Pancreas (tissue), 10 donors: ENCODE measurements around the gene MED15. TPM values are rescaled to one million over a fixed set of nuclear protein-coding genes. Genes with fewer than 3 reads are reported as not detected.

Experiments
- ATAC-seq, 4 donors: fragments of 200-7000 bp; cut with Tn5 transposase; one replicate each; pipeline versions ENCODE4 v1.8.0 to v1.9.1; 2020; ENCODE audit warnings: mild to moderate bottlenecking in 4 of 4, moderate library complexity in 4 of 4
- DNase-seq, 6 donors: peaks; one replicate each; pipeline ENCODE4 v3.0.0-alpha.2; 2020
- FAIRE-seq: peaks from 2 replicates; lab custom pipeline; 2012; peaks lifted over from hg19 to GRCh38; lab: Jason Lieb, UNC
- H3K27ac ChIP-seq, 4 donors: fragments of 200-600 bp; sonication (generic); 1 replicate in 3 of 4; 2 replicates in 1 of 4; pipeline versions ENCODE4 v1.5.0 to v1.8.0; 2020
- H3K27me3 ChIP-seq, 4 donors: fragments of 200-600 bp; one replicate each; pipeline ENCODE4 v1.8.0; 2021
- H3K36me3 ChIP-seq, 3 donors: fragments of 200-600 bp; sonication (generic) in 1 of 3; one replicate each; pipeline versions ENCODE4 v1.5.0 to v1.8.0; 2020 to 2021
- H3K4me1 ChIP-seq, 3 donors: fragments of 200-600 bp; one replicate each; pipeline ENCODE4 v1.8.0; 2021
- H3K4me3 ChIP-seq, 4 donors: fragments of 200-600 bp; sonication (generic) in 2 of 4; one replicate each; pipeline versions ENCODE4 v1.5.0 to v1.8.0; 2020 to 2021
- H3K9me3 ChIP-seq, 4 donors: fragments of 200-600 bp; one replicate each; pipeline ENCODE4 v1.8.0; 2021
- WGBS, 2 donors: extraction: QIAGEN DNeasy Blood & Tissue Kit; methylation state at CpG; one replicate each; pipeline ENCODE4 v1.1.7; 2013; 5-methylcytosine and 5-hydroxymethylcytosine counted together
- intact Hi-C, 3 donors: fragments of 100-400 bp; cut with DNase I; formaldehyde crosslinking; loops; one replicate each; pipeline versions ENCODE4 v1.11.1 to v1.14.2; 2022
- polyA plus RNA-seq, 2 donors: library from polyadenylated mRNA; stranded (reverse); fragments of 200-250 nt; gene quantifications; one replicate each; pipeline ENCODE4 v1.2.3, GENCODE V29; 2013
- total RNA-seq, 6 donors: library from RNA; stranded (reverse); fragmentation: NEBNext Ultra II Directional in 4 of 6; extraction: Animal tissue kit (Norgen Biotek cat#: 25700) in 4 of 6; gene quantifications; one replicate each; pipeline versions ENCODE4 v1.2.1 to v1.2.4, GENCODE V29; 2021 to 2023
- TF ChIP-seq, protein P1 (sequence below), 4 donors: fragments of 200-600 bp; sonication (generic) in 3 of 4; IDR thresholded peaks; one replicate each; pipeline versions ENCODE4 v1.5.0 to v1.8.0; 2021; ENCODE audit warnings: antibody characterized with exemption in 4 of 4
- donor health status: healthy with polysubstance abuse.
- donor health status: DM: no; HTN: no; CAD: no; lungs with moderate emphysema.
- donor health status: DM: no; HTN: no; CAD: no.
- donor health status: control.
- donor health status: control.
- donor health status: Bipolar disorder and iron deficiency.
- donor health status: DM: yes; HTN: yes; CAD: no.
- donor health status: DM: no; HTN: no; CAD: no.
- donor health status: DM: no; HTN: no; CAD: no.
- donor health status: DM: yes; HTN: yes; CAD: no.

The MED15 gene
- total and polyA plus RNA-seq, 8 donors, result 27.1 to 61.7 (median 37.0) TPM

DNA sequence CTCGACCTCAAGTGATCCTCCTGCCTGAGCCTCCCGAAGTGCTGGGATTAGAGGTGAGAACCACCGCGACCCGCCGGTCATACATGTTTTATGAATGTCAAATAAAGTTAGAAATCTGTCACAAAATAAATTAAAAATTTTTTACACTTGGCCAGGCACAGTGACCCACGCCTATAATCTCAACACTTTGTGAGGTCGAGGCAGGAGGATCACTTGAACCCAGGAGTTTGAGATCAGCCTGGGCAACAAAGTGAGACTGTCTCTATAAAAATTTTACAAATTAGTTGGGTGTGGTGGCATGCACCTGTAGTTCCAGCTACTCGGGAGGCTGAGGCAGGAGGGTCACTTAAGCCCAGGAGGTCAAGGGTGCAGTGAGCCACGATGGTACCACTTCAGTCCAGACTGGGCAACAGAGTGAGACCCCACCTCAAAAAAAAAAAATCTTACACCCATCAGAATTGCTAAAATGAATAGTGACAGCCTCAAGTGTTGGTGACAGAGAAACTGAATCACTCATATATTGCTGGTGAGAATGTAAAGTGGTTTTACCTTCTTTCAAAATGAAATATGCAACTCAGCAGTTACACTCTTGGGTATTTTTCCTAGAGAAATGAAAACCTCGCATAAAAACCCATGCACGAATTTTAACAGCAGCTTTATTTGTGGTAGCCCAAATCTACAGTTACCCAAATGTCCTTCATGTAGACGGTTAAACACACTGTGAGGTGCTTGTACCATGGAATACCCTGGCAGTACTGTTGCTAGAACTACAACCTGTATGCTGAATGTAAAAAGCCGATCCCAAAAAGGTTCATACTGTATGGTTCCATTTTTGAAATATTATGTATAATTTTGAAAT is 55.4 kb downstream of the MED15 start:
- ATAC-seq (no peak), DNase-seq (no peak), FAIRE-seq (no peak)
- 94 to 95% methylated on average over 14 of the region's 14 CpGs for WGBS, 2 donors
- no peaks in the 10 kb centered on the region for H3K27me3 ChIP-seq
- H3K27ac ChIP-seq, result no peak overlapping the region
- no peak overlapping the region for H3K4me3 ChIP-seq
- intact Hi-C loops, result no loop called here
- TF ChIP-seq, protein P1, sequence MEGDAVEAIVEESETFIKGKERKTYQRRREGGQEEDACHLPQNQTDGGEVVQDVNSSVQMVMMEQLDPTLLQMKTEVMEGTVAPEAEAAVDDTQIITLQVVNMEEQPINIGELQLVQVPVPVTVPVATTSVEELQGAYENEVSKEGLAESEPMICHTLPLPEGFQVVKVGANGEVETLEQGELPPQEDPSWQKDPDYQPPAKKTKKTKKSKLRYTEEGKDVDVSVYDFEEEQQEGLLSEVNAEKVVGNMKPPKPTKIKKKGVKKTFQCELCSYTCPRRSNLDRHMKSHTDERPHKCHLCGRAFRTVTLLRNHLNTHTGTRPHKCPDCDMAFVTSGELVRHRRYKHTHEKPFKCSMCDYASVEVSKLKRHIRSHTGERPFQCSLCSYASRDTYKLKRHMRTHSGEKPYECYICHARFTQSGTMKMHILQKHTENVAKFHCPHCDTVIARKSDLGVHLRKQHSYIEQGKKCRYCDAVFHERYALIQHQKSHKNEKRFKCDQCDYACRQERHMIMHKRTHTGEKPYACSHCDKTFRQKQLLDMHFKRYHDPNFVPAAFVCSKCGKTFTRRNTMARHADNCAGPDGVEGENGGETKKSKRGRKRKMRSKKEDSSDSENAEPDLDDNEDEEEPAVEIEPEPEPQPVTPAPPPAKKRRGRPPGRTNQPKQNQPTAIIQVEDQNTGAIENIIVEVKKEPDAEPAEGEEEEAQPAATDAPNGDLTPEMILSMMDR (IDR thresholded peaks at IDR 0.05), result no peak
- no peaks in the 10 kb centered on the region for H3K9me3 ChIP-seq
- H3K36me3 ChIP-seq, result peaks cover 0 to 16% (median 15%) of the 10 kb centered on the region in 3 donors
- peaks cover 7 to 13% (median 10%) of the 10 kb centered on the region in 3 donors for H3K4me1 ChIP-seq

DNA sequence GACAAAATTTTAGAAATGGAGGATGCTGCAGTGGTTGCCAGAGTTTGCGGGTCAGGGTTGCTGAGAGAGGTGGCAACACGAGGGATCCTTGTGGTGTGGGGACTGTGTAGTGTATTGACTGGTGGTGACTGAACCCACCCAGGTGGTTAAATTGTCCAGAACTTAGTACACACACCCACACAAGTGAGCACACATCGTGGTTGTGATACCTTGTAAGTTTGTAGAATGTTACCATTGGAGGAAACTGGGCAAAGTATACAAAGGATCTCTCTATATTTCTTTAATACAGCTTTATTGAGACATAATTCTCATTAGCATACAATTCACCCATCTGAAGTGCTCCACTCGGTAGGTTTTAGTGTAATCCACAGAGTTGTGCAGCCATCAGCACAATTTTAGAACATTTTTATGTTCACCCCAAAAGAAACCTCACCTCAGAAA is 56.1 kb downstream of the MED15 start:
- DNase-seq (no peak), FAIRE-seq (no peak)
- TF ChIP-seq, protein P1 (IDR thresholded peaks at IDR 0.05), result no peak

DNA sequence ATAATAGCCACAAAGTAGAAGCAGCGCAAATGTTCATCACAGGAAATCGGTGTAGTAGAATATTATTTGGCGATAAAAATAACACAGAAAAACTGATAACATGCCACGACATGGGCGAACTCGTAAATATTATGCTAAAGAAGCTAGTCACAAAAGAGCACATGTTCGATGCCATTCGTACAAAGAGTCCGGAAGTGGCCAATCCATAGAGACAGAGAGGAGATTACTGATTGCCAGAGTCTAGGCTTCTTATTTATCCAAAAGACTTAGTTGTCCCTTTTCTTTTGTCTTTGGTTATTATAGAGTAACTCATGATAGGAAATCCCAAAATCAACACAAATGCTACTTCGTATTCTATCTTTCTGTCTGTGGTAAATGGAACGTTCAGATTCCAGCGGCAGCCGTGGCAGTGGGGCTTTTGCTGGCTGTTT is 56.5 kb downstream of the MED15 start:
- intact Hi-C loops, result no loop called here
- 65 to 66% methylated on average over 13 of the region's 13 CpGs for WGBS, 2 donors
- Histone ChIP-seq H3K4me3 (no peak overlapping the region), H3K36me3 (peaks cover 0 to 27% (median 15%) of the 10 kb centered on the region in 3 donors), H3K9me3 (no peaks in the 10 kb centered on the region), H3K27me3 (no peaks in the 10 kb centered on the region), H3K27ac (no peak overlapping the region), H3K4me1 (peaks cover 7 to 13% (median 10%) of the 10 kb centered on the region in 3 donors)
- TF ChIP-seq, protein P1 (IDR thresholded peaks at IDR 0.05), result no peak
- FAIRE-seq, result no peak
- no peak for DNase-seq
- ATAC-seq, result no peak

More for the DNA sequence above, 56.1 kb downstream of the MED15 start:
- ATAC-seq, result no peak
- H3K27me3 ChIP-seq, result no peaks in the 10 kb centered on the region
- peaks cover 7 to 13% (median 10%) of the 10 kb centered on the region in 3 donors for H3K4me1 ChIP-seq
- WGBS, 2 donors, result 86 to 92% methylated on average over 4 of the region's 4 CpGs
- no peaks in the 10 kb centered on the region for H3K9me3 ChIP-seq
- no peak overlapping the region for H3K27ac ChIP-seq
- intact Hi-C loops, result no loop called here
- H3K36me3 ChIP-seq, result peaks cover 0 to 23% (median 15%) of the 10 kb centered on the region in 3 donors
- no peak overlapping the region for H3K4me3 ChIP-seq

DNA sequence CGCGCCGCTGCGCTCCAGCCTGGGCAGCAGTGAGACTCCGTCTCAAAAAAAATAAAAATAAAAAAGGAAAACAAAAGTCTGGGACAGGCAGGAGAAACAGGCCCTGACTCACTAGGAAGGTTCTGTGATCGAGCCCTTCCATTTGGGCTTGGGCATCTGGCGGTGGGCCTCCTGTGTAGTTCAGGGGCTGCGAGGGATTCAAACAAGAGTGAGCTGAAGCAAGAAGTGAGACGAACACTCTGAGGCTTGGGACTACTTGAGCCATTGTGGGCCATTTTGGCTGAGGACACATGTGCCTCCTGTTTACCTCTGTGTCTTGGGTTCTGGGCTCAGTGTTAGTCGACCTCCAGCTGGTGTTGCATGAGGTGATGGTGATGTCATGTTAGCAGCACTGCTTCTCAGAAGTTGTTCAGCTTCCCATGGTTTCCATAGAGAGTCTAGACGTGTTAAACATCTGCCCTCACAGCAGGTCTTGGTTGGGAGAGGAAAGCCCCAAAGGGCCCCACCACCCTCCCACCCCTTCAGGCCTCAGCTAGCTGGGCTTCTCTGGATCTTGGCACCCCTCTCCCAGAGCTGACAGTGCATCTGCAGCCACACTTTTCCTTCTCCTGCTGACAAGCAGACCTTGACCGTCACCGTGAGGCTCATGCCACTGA is 57.8 kb downstream of the MED15 start:
- intact Hi-C loops, result no loop called here
- Histone ChIP-seq H3K27me3 (no peaks in the 10 kb centered on the region), H3K27ac (no peak overlapping the region), H3K4me1 (peaks cover 7 to 13% (median 10%) of the 10 kb centered on the region in 3 donors), H3K9me3 (no peaks in the 10 kb centered on the region), H3K36me3 (peaks cover 0 to 27% (median 15%) of the 10 kb centered on the region in 3 donors), H3K4me3 (no peak overlapping the region)
- ATAC-seq (no peak), DNase-seq (no peak), FAIRE-seq (no peak)
- TF ChIP-seq, protein P1 (IDR thresholded peaks at IDR 0.05), result no peak
- 91 to 93% methylated on average over 13 of the region's 13 CpGs for WGBS, 2 donors
